ENCODE data around the gene PAIP2B. TPM values are rescaled to one million over a fixed set of nuclear protein-coding genes. Genes with fewer than 3 reads are reported as not detected.

Gene PAIP2B
- total and polyA plus RNA-seq, 2 of the 13 experiments (the other 11 are each of a cell fraction or from before 2014, with no cell fraction given), result 0.16 to 0.29 TPM

GRCh38 chr2:71206271-71206670 is 20.6 kb downstream of the PAIP2B start:
- no peaks in the 10 kb centered on the region for H3K9me3 ChIP-seq (ENCODE audit: low read length)
- intact Hi-C loops (cut with micrococcal nuclease; ENCODE audit: unreplicated experiment), result no loop called here
- H4K20me1 ChIP-seq (ENCODE audit: insufficient read depth, low read length), result no peaks in the 10 kb centered on the region
- no peaks in the 10 kb centered on the region for H3K4me1 ChIP-seq (ENCODE audit: insufficient read depth, low read length)
- ChIA-PET POLR2A (no interaction called here), CTCF (ENCODE audit: low intra/inter-chr PET ratio, low total read pairs) (no interaction called here)
- no peak for TF ChIP-seq HMGXB3 (CRISPR knock-in tag; IDR thresholded peaks at IDR 0.05; ENCODE audit: borderline replicate concordance)
- TF ChIP-seq MTF2 (CRISPR knock-in tag; IDR thresholded peaks at IDR 0.05; ENCODE audit: borderline replicate concordance), result no peak
- H3K4me3 ChIP-seq (replicated peaks in 1 of 3; ENCODE audit: insufficient read depth in 1 of 3, low read depth in 2 of 3, low read length in 3 of 3), result no peak overlapping the region
- no peak for DNase-seq (ENCODE audit: low spot score)
- no peaks in the 10 kb centered on the region for H3K36me3 ChIP-seq (replicated peaks in 1 of 2; ENCODE audit: control insufficient read depth in 1 of 2, insufficient read depth in 2 of 2, low read length in 2 of 2)
- no peak for FAIRE-seq
- H3K79me2 ChIP-seq (ENCODE audit: insufficient read depth, low read length), result no peaks in the 10 kb centered on the region
- no peaks in the 10 kb centered on the region; a peak in 1 of 5 replicates for H3K27me3 ChIP-seq (ENCODE audit: control insufficient read depth in 1 of 2, insufficient read depth in 2 of 2, low read length in 2 of 2)
- no peak overlapping the region for H2AFZ ChIP-seq (ENCODE audit: low read length)
- no peak overlapping the region for H3K27ac ChIP-seq (ENCODE audit: extremely low read length, insufficient read depth, low read length)
- ATAC-seq, result no peak
- no peak overlapping the region for H3K4me2 ChIP-seq (ENCODE audit: low read depth, low read length)
- H3K9ac ChIP-seq (ENCODE audit: insufficient read depth, low read depth, low read length), result no peak overlapping the region
- no TSS peak for BruUV-seq (replicated peaks)
- in situ Hi-C loops (cut with HindIII; ENCODE audit: extremely low pct_ligation_motif_present, low pct_unique_long_range_greater_than_20kb), result no loop called here

- TF ChIP-seq NPAS2 (CRISPR knock-in tag; IDR thresholded peaks at IDR 0.05; ENCODE audit: borderline replicate concordance), result no peak
- TF ChIP-seq ZNF280B (CRISPR knock-in tag; IDR thresholded peaks at IDR 0.05; ENCODE audit: borderline replicate concordance), result no peak
- TF ChIP-seq THAP11 (CRISPR knock-in tag; IDR thresholded peaks at IDR 0.05), result no peak
- TF ChIP-seq HNF4A (CRISPR knock-in tag; IDR thresholded peaks at IDR 0.05), result no peak
- TF ChIP-seq FIP1L1 (IDR thresholded peaks at IDR 0.05; ENCODE audit: borderline replicate concordance, insufficient read depth, low read depth, low read length), result no peak
- TF ChIP-seq ZNF513 (CRISPR knock-in tag; conservative IDR thresholded peaks at IDR 0.05), result no peak
- TF ChIP-seq FOXA3 (CRISPR knock-in tag; IDR thresholded peaks at IDR 0.05), result no peak
- TF ChIP-seq KDM5B (CRISPR knock-in tag; IDR thresholded peaks at IDR 0.05; ENCODE audit: borderline replicate concordance), result no peak
- Histone ChIP-seq H3K27ac (ENCODE audit: extremely low read length, insufficient read depth, low read length) (no peak overlapping the region), H3K9ac (ENCODE audit: insufficient read depth, low read depth, low read length) (no peak overlapping the region), H3K79me2 (ENCODE audit: insufficient read depth, low read length) (no peaks in the 10 kb centered on the region), H3K27me3 (ENCODE audit: control insufficient read depth in 1 of 2, insufficient read depth in 2 of 2, low read length in 2 of 2) (0 out of 5 replicates have a peak, but pooled peaks cover 0 to 3% of the 10 kb centered on the region in 2 experiments), H3K4me2 (ENCODE audit: low read depth, low read length) (no peak overlapping the region), H3K36me3 (replicated peaks in 1 of 2; ENCODE audit: control insufficient read depth in 1 of 2, insufficient read depth in 2 of 2, low read length in 2 of 2) (no peaks in the 10 kb centered on the region), H3K4me1 (ENCODE audit: insufficient read depth, low read length) (no peaks in the 10 kb centered on the region), H3K4me3 (replicated peaks in 1 of 3; ENCODE audit: insufficient read depth in 1 of 3, low read depth in 2 of 3, low read length in 3 of 3) (no peak overlapping the region), H2AFZ (ENCODE audit: low read length) (no peak overlapping the region), H4K20me1 (ENCODE audit: insufficient read depth, low read length) (no peaks in the 10 kb centered on the region), H3K9me3 (ENCODE audit: low read length) (no peaks in the 10 kb centered on the region)
- FAIRE-seq (no peak), ATAC-seq (no peak), DNase-seq (ENCODE audit: low spot score) (no peak)
- ChIA-PET CTCF (ENCODE audit: low intra/inter-chr PET ratio, low total read pairs) (interaction anchor here (1.2 kb wide), 1 partner anchor 91 kb away, joined by 4 read pairs; no protein-coding TSS in a partner anchor), POLR2A (no interaction called here)
- 44% methylated on average over 3 of the region's 3 CpGs for WGBS (ENCODE audit: low lambda C conversion rate)
- no TSS peak for BruUV-seq (replicated peaks)
- in situ Hi-C loops (cut with HindIII; ENCODE audit: extremely low pct_ligation_motif_present, low pct_unique_long_range_greater_than_20kb) (no loop called here), intact Hi-C loops (cut with micrococcal nuclease; ENCODE audit: unreplicated experiment) (no loop called here)
These were observed 35.3 kb downstream of the PAIP2B start for GRCh38 chr2:71191570-71191943.
